Measurements from ENCODE around the gene DEFB113. TPM values are rescaled to one million over a fixed set of nuclear protein-coding genes. Genes with fewer than 3 reads are reported as not detected.

Gene DEFB113
- total RNA-seq, 1 experiment from 2014 or later = not detected

- Histone ChIP-seq H2BK12ac (ENCODE audit: insufficient read length, low read depth, low read length) (no peak overlapping the region), H3K27me3 (ENCODE audit: insufficient read depth, low read length) (no peaks in the 10 kb centered on the region), H3T11ph (ENCODE audit: low read length) (no peak overlapping the region), H3K4me2 (ENCODE audit: insufficient read depth, insufficient read length, low read length) (no peak overlapping the region), H3K56ac (ENCODE audit: insufficient read length, low read depth, low read length) (no peak overlapping the region), H2AFZ (ENCODE audit: low read length) (no peak overlapping the region), H3K9ac (ENCODE audit: extremely low read depth, insufficient read length, low read length) (no peak overlapping the region), H2BK5ac (ENCODE audit: insufficient read length, low read length) (no peak overlapping the region), H3K79me2 (ENCODE audit: insufficient read depth, low read length) (no peaks in the 10 kb centered on the region), H3K23me2 (ENCODE audit: insufficient read length, low read depth, low read length, poor library complexity, severe bottlenecking) (no peaks in the 10 kb centered on the region), H3K14ac (ENCODE audit: insufficient read depth, low read length) (no peak overlapping the region), H3K4me1 (ENCODE audit: insufficient read depth, low read length) (peaks cover 4% of the 10 kb centered on the region; the same call in 1 of the 2 replicates), H2BK15ac (ENCODE audit: low read depth, low read length) (no peak overlapping the region), H3K18ac (ENCODE audit: insufficient read length, low read depth, low read length) (no peak overlapping the region), H2BK20ac (ENCODE audit: low read depth, low read length, poor library complexity, severe bottlenecking) (no peak overlapping the region), H4K8ac (replicated peaks; ENCODE audit: insufficient read length, low read depth, low read length) (no peak overlapping the region), H3K9me3 (ENCODE audit: control insufficient read depth, low read depth, low read length) (no peaks in the 10 kb centered on the region), H3K79me1 (ENCODE audit: insufficient read depth, low read depth, low read length, poor library complexity, severe bottlenecking) (no peaks in the 10 kb centered on the region), H3K4ac (ENCODE audit: low read depth, low read length) (no peak overlapping the region), H3K23ac (ENCODE audit: insufficient read length, low read depth, low read length) (no peak overlapping the region), H4K91ac (ENCODE audit: insufficient read length, low read depth, low read length) (no peak overlapping the region), H4K5ac (ENCODE audit: insufficient read length, low read depth, low read length) (no peak overlapping the region), H2BK120ac (ENCODE audit: low read depth, low read length, poor library complexity, severe bottlenecking) (no peak overlapping the region), H3K27ac (ENCODE audit: insufficient read length, low read depth, low read length) (no peak overlapping the region), H2AK5ac (ENCODE audit: insufficient read length, low read length) (no peak overlapping the region), H4K20me1 (ENCODE audit: control insufficient read depth, insufficient read depth, insufficient read length) (no peaks in the 10 kb centered on the region)
- Mint-ChIP-seq H3K4me3 (no peak overlapping the region), H3K27me3 (ENCODE audit: low read depth) (no peaks in the 10 kb centered on the region), H3K4me1 (peaks cover 44 to 49% of the 10 kb centered on the region in 2 experiments), H3K36me3 (ENCODE audit: insufficient read depth in 1 of 3, low read depth in 3 of 3) (no peaks in the 10 kb centered on the region; a peak in 1 of 7 replicates), H3K9me3 (no peaks in the 10 kb centered on the region), H3K27ac (no peak overlapping the region)
- no peak for DNase-seq
- no peak for TF ChIP-seq CTCF (conservative IDR thresholded peaks at IDR 0.05)
- no CpG with 5 or more reads among the region's 4 CpGs for WGBS (ENCODE audit: extremely low coverage, insufficient read length, low lambda C conversion rate)
These were observed 50.2 kb downstream of the DEFB113 start for GRCh38 chr6:49919261-49919660.
